Measurements from ENCODE around the gene SH3YL1. TPM values are rescaled to one million over a fixed set of nuclear protein-coding genes. Genes with fewer than 3 reads are reported as not detected.
"Not testable (repeated sequence)": the region's sequence is repeated elsewhere in the genome, so short reads cannot be mapped to it uniquely, and the experiment has no call there.

Gene SH3YL1
- total RNA-seq, 1 experiment from 2014 or later = 26.5 TPM

- H4K20me1 ChIP-seq (ENCODE audit: control insufficient read depth, insufficient read depth, insufficient read length); H3K4me1 Mint-ChIP-seq; H3K23me2 ChIP-seq (ENCODE audit: insufficient read length, low read depth, low read length, poor library complexity, severe bottlenecking); H3K27ac ChIP-seq (ENCODE audit: insufficient read length, low read depth, low read length); H4K91ac ChIP-seq (ENCODE audit: insufficient read length, low read depth, low read length); H2BK5ac ChIP-seq (ENCODE audit: insufficient read length, low read length); H3K23ac ChIP-seq (ENCODE audit: insufficient read length, low read depth, low read length); H2BK15ac ChIP-seq (ENCODE audit: low read depth, low read length); H3K27ac Mint-ChIP-seq; H3K18ac ChIP-seq (ENCODE audit: insufficient read length, low read depth, low read length); H3K36me3 Mint-ChIP-seq (ENCODE audit: insufficient read depth in 1 of 3, low read depth in 3 of 3); H3K9me3 ChIP-seq (ENCODE audit: control insufficient read depth, low read depth, low read length); H3K14ac ChIP-seq (ENCODE audit: insufficient read depth, low read length); H2BK120ac ChIP-seq (ENCODE audit: low read depth, low read length, poor library complexity, severe bottlenecking); H3K4ac ChIP-seq (ENCODE audit: low read depth, low read length); H2BK12ac ChIP-seq (ENCODE audit: insufficient read length, low read depth, low read length); H3T11ph ChIP-seq (ENCODE audit: low read length); H3K9ac ChIP-seq (ENCODE audit: extremely low read depth, insufficient read length, low read length); H3K79me2 ChIP-seq (ENCODE audit: insufficient read depth, low read length); H4K5ac ChIP-seq (ENCODE audit: insufficient read length, low read depth, low read length); H4K8ac ChIP-seq (replicated peaks; ENCODE audit: insufficient read length, low read depth, low read length); H3K4me1 ChIP-seq (ENCODE audit: insufficient read depth, low read length); H3K4me3 Mint-ChIP-seq; H2BK20ac ChIP-seq (ENCODE audit: low read depth, low read length, poor library complexity, severe bottlenecking); H2AFZ ChIP-seq (ENCODE audit: low read length); H3K4me2 ChIP-seq (ENCODE audit: insufficient read depth, insufficient read length, low read length); H3K9me3 Mint-ChIP-seq; H3K27me3 ChIP-seq (ENCODE audit: insufficient read depth, low read length); H2AK5ac ChIP-seq (ENCODE audit: insufficient read length, low read length); H3K79me1 ChIP-seq (ENCODE audit: insufficient read depth, low read depth, low read length, poor library complexity, severe bottlenecking); H3K56ac ChIP-seq (ENCODE audit: insufficient read length, low read depth, low read length): not testable (repeated sequence)
- TF ChIP-seq, protein P1, sequence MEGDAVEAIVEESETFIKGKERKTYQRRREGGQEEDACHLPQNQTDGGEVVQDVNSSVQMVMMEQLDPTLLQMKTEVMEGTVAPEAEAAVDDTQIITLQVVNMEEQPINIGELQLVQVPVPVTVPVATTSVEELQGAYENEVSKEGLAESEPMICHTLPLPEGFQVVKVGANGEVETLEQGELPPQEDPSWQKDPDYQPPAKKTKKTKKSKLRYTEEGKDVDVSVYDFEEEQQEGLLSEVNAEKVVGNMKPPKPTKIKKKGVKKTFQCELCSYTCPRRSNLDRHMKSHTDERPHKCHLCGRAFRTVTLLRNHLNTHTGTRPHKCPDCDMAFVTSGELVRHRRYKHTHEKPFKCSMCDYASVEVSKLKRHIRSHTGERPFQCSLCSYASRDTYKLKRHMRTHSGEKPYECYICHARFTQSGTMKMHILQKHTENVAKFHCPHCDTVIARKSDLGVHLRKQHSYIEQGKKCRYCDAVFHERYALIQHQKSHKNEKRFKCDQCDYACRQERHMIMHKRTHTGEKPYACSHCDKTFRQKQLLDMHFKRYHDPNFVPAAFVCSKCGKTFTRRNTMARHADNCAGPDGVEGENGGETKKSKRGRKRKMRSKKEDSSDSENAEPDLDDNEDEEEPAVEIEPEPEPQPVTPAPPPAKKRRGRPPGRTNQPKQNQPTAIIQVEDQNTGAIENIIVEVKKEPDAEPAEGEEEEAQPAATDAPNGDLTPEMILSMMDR (conservative IDR thresholded peaks at IDR 0.05) = peak; percentile 65
- DNase-seq = peak; percentile 66
- whole genome bisulfite sequencing (ENCODE audit: extremely low coverage, insufficient read length, low lambda C conversion rate) = no CpG with 5 or more reads among the region's 9 CpGs
- H3K27me3 Mint-ChIP-seq (ENCODE audit: low read depth) = peaks cover 13% of the 10 kb centered on the region
Measured at GRCh38 chr2:172120-172519, 91.7 kb downstream of the SH3YL1 start.

All from H9 (cell line).